ENCODE results near the gene LRP11.

GRCh38 chr6:149771925-149772324, 92.2 kb downstream of the LRP11 start:
- TF ChIP-seq, protein P1, sequence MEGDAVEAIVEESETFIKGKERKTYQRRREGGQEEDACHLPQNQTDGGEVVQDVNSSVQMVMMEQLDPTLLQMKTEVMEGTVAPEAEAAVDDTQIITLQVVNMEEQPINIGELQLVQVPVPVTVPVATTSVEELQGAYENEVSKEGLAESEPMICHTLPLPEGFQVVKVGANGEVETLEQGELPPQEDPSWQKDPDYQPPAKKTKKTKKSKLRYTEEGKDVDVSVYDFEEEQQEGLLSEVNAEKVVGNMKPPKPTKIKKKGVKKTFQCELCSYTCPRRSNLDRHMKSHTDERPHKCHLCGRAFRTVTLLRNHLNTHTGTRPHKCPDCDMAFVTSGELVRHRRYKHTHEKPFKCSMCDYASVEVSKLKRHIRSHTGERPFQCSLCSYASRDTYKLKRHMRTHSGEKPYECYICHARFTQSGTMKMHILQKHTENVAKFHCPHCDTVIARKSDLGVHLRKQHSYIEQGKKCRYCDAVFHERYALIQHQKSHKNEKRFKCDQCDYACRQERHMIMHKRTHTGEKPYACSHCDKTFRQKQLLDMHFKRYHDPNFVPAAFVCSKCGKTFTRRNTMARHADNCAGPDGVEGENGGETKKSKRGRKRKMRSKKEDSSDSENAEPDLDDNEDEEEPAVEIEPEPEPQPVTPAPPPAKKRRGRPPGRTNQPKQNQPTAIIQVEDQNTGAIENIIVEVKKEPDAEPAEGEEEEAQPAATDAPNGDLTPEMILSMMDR (conservative IDR thresholded peaks at IDR 0.05; ENCODE audit: low read length), result no peak
- TF ChIP-seq EZH2phosphoT487 (IDR thresholded peaks at IDR 0.05; ENCODE audit: borderline replicate concordance, low read depth, low read length), result no peak

All from OCI-LY7 (cell line).